NCI-H2196 (cell line): ENCODE results near the gene SYNGR4.
"Not testable (repeated sequence)": the region's sequence is repeated elsewhere in the genome, so short reads cannot be mapped to it uniquely, and the experiment has no call there.

ENCODE experiments used
- DNase-seq: peaks from one replicate; lab custom pipeline; 2025; ENCODE audit not compliant: unreplicated experiment; lab: John Stamatoyannopoulos, UW

The SYNGR4 gene, protein sequence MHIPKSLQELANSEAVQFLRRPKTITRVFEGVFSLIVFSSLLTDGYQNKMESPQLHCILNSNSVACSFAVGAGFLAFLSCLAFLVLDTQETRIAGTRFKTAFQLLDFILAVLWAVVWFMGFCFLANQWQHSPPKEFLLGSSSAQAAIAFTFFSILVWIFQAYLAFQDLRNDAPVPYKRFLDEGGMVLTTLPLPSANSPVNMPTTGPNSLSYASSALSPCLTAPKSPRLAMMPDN

DNA sequence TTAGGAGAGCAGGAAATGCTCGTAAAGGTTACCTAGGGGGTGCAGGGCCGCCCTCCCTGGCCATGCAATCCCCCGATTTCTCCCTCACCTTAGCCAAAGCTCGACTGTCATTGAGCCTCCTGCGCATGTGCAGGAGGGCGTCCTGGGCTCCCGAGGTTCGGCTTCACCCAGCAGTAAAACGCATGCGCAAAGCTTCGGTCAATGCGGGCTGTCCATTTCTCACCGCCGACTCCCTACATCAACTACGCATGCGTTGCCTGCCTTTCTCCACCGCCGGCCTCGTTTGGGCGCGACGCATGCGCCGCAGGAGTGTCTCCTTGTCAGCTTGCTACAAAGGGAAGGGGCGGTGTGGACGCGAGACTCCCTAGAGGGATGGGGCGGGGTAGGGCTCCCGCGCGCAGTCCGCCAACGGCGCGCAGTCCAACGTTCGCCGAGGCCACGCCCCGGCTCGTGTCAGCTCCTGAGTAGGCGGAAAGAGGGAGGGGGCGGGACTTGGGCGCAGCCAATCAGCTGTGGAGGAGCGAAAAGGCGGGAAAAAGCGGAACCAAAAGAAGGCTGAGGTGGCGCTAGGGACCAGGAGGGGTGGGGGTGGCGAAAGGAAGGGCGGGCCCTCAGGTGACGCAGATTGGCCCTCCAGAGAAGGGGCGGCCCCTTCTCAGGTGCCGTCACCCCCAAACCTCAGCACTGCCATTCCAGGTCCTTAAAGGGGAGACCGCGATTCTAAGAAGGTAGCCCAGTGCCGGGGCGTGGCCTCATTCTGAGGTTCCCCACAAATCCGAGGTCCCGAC, at the start of gene SYNGR4, which contains the start of gene TMEM143:
Gene SYNGR4 (plus strand): TSS at position 558 of the 788 bp plus-strand sequence. CDS start 1,476 bp downstream, outside the sequence.
Gene TMEM143 (minus strand): TSS at position 131 of the 788 bp plus-strand sequence. CDS start 20 bp downstream, at position 111.
- peak; percentile 100 for DNase-seq

DNA sequence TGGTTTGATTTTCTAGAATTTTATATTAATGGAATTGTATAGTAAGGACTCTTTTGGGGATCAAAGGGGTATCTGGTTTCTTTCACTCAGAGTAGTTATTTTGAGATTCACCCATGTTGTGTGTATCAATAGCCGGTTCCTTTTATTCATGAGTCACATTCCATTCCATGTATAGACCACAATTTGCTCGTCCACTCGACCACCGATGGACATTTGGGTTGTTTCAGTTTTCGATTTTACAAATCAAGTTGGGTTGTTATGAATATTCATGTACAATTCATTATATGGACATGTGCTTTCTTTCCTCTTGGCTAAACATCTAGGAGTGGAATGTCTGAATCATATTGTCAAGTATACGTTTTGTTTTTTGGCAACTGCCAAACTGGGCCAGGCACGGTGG, 48.5 kb upstream of the SYNGR4 start:
- no peak for DNase-seq

DNA sequence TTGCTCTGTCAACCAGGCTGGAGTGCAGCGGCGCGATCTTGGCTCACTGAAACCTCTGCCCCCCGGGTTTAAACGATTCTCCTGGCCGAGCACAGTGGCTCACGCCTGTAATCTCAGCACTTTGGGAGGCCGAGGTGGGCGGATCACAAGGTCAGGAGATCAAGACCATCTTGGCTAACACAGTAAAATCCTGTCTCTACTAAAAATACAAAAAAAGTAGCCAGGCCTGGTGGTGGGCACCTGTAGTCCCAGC, 46.5 kb upstream of the SYNGR4 start:
- DNase-seq = not testable (repeated sequence)

DNA sequence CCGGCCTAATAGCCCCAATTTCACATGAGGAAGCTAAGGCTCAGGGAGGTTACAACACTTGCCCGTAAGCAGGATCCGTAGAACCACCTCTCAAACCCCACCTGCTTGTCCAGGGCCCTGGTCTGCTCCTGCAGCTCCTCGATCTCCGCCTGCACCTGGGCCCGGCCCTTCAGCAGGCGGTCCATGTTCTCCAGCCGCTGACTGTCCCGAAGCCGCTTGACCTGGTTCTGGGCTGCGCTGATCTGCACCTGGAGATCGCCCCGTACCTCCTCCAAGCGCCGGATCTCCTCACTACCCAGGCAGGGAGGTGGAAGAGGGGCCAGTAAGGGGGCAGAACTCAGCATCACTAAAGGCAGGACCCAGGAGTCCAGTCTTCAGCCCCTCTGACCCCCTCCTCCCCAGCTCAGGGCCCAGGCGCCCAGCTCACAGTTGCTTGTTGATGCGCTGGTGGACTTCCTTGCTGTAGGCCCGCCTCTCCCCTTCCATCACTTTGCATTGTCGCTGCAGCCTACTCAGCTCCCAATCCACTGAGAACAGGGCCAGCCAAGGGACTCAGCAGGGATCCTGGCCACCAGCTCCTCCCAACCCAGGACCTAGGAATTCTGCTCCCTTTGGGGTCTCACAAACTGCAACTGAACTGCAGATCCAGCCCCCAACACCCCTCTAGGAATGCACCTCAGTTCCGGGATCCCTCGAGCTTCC, 45.7 kb upstream of the SYNGR4 start:
- no peak for DNase-seq

DNA sequence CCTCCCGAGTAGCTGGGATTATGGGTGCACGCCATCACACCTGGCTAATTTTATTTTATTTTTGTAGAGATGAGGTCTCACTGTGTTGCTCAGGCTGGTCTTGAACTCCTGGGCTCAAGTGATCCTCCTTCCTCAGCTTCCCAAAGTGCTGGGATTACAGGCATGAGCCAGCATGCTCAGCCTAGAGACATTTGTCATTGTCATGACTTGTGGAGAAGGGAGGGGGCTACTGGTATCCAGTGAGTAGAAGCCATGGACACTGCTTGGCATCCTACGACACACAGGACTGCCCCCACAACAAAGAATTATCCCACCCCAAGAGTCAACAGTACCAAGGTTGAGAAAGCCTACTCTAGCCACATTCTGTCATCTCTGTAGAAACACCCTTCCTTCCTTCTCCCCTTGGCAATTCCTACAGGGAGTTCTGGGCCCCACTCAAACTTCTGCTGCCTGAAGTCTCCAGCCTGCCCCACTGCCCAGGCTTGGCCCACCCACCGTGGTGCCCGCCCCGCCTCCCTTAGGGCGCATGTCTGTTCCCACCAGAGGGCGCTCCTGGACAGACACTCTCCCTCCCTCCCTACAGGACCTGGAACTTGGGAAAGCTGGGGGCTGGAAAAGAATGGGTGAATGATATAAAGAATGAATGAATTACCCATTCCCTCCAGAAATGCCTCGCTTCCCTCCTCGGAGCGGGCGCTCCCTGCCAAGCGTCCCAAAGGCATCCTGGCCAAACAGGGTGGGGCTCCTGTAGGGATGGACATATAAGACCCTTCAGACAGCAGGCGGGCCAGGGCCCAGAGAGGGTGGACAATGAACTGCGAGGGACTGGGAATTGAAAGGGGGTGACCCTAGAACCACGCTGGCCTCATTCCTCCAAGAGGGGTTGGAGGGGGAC, 44.3 kb upstream of the SYNGR4 start:
- DNase-seq = peak; percentile 88

DNA sequence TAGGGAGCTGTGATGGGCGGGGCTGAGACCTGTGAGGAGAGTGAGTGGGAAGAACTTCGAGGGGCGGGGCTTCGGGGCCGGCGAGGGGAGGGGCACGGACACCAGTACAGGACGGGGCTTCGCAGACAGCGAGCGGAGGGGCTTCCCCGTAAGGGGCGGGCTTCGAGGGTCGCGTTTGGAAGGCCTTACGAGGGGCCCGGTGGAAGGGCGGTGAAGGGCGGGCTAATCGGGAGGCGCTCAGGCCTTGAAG, 42.9 kb upstream of the SYNGR4 start:
- DNase-seq = peak; percentile 98

DNA sequence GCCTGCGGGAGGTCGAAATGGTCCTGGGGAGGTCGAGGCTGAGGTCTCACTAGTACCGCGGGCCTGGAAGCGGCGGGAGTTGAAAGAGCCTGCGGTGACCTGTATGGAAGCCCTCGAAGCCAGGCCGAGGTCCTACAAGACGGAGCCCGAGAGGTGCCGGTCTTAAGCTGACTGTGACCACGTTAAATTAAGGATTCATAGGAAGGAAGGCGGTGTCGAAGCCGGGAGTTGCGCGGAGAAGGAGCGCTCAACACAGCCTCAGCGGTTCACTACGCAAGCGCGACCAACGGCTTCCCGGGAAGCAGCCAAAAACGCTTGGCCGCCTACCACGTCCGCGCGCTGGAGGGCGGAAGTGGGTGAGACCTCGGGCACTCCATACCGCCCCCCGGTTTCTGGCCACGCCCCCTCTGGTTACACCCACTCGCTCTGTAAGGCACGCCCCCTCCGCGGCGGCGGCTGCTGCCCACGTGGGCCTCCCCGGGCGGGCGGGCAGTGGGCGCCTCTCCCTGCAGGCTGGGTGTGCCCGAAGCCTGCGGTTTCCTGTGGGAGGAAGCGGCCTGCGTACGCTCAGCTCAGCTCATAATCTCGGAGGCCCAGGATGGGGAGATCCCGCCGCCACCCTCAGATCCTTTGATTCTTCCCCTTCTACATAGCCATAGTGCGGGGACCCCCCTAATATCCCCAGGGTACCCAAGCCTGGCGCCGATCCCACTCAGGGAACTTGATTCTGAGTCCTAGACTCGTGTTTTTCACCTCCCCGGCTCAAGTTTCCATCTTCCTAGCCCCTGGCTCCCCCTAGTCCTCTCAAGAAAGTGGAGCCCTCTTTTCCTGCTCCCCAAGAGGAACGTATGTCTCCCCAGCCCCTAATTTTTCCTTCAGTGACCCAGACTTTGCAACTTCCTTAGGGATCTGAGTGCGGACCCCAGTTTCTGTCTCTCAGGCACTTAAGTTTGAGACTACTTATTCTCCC, 42.3 kb upstream of the SYNGR4 start:
- peak; percentile 98 for DNase-seq

DNA sequence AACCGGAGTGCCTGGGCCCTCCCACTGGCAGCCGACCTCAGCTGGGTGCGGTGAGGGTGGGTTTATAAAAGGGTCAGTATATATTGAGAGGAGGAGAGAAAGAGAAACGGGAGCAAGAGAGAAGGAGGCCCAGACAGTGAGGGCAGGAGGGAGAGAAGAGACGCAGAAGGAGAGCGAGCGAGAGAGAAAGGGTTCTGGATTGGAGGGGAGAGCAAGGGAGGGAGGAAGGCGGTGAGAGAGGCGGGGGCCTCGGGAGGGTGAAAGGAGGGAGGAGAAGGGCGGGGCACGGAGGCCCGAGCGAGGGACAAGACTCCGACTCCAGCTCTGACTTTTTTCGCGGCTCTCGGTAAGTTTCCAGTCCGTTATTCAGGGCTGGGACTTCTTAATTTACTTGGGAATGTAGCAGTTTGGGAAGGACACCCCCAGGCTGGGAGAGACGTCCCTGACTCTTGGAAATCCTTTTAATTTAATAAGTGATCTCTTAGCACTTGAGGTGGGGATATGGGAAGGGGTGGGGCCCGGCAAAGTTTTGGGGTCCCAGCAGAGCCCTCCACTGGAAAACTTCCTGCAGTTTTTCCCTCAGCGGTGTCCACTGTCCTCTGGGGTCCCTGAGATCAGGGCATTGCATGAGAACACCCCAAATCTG, 38.8 kb upstream of the SYNGR4 start, which contains the start of gene EMP3:
Gene EMP3 (plus strand): TSS at position 288 of the 646 bp plus-strand sequence. CDS start 1,293 bp downstream, outside the sequence.
- no peak for DNase-seq

DNA sequence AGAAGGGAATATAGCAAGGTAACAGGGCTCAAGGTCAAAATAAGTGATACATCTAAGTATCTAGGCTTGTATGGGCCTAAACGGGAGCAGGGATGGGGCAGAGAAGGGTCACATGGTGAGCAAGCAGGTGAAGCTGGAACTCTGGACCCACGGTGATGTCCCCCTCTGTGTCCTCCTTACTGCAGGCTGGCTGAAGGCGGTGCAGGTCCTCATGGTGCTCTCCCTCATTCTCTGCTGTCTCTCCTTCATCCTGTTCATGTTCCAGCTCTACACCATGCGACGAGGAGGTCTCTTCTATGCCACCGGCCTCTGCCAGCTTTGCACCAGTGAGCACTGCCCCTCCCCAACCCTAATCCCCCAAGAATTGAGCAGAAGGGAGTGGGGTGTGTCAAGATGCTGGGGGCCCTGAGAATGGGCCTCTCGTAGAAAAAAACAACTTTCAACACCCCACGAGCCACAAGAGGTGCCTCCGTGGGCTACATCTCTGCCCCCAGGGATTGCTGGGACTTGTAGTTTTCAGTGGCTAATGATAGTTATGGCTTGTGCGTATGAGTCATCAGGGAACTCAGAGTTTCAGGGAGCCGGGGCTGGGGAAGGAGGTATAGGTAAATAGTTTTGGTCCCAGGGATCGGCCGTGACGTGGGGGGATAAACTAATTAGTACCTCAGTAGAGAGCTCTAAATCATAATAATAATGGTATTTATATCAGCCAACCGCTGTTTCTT, 34.8 kb upstream of the SYNGR4 start:
- peak; percentile 21 for DNase-seq

DNA sequence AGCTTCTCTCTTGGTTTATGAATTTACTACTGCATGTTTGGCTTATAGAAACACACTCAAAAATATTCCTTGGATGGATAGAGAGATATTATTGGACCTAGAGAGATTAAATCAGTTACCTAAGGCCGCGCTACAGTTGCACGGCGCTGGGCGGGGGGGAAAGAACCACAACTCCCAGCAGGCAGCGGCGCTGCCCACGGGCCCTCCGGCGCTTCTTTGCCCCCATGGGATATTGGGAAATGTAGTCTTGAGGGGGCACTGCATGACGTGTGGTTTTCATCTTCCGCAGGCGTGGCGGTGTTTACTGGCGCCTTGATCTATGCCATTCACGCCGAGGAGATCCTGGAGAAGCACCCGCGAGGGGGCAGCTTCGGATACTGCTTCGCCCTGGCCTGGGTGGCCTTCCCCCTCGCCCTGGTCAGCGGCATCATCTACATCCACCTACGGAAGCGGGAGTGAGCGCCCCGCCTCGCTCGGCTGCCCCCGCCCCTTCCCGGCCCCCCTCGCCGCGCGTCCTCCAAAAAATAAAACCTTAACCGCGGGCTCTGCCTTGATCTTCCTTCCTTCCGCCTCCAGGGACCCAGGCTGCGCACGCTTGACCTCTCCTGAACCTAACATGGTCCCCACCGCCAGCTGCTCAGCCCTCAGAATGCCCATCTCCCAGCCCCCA, 34.0 kb upstream of the SYNGR4 start:
- peak; percentile 95 for DNase-seq

DNA sequence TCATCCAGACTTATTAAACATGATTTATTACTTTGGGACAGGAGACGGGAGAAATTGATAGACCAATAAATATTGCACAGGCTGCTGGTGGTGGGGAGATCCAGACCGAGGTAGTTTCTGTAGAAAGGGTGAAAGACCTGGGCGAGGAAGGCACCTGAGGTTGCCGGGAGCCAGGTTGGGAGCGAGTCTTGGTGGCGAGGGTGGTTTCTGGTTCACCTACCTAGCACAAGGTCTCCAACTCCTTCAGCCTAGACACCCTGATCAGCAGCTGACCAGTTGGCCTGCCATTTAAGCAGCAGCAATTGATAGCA, 31.9 kb upstream of the SYNGR4 start:
- no peak for DNase-seq

DNA sequence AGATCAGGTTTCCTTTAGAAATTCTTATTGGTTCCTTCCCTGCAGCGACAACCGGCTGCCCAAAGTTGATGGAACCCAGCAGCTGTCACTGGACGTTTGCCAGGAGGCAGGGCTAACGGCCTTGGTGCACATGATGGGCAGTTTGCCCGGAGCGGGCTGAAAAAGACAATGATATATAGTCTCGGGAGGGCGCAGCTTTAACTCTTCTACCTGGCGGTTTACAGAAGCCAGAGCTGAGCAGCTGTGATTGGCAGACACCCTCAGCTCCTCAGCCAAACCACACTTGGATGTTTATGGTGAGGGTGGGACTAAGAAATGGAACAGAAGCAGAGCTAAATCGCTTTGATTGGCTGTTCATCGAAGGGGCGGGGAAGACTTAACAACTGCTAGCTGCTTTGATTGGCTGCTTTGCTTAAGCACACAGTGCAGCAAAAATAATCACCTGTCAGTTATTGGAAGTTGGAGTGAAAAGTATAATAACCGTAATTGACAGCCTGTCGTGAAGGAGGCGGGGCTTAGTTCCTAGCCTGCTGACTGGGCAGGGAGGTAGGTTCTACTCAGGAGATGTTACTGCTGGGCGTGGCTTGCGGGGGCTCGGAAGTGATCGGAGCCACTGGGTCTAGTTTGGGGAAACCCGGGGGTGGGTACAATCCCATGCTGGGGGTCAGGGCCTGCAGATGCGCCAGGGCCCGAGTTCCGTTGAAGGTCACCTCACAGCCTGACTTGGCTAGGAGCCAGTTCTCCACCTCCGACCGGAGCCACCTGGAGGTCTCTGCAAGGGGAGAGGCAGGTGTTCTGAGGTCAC, 31.3 kb upstream of the SYNGR4 start:
- peak; percentile 100 for DNase-seq

DNA sequence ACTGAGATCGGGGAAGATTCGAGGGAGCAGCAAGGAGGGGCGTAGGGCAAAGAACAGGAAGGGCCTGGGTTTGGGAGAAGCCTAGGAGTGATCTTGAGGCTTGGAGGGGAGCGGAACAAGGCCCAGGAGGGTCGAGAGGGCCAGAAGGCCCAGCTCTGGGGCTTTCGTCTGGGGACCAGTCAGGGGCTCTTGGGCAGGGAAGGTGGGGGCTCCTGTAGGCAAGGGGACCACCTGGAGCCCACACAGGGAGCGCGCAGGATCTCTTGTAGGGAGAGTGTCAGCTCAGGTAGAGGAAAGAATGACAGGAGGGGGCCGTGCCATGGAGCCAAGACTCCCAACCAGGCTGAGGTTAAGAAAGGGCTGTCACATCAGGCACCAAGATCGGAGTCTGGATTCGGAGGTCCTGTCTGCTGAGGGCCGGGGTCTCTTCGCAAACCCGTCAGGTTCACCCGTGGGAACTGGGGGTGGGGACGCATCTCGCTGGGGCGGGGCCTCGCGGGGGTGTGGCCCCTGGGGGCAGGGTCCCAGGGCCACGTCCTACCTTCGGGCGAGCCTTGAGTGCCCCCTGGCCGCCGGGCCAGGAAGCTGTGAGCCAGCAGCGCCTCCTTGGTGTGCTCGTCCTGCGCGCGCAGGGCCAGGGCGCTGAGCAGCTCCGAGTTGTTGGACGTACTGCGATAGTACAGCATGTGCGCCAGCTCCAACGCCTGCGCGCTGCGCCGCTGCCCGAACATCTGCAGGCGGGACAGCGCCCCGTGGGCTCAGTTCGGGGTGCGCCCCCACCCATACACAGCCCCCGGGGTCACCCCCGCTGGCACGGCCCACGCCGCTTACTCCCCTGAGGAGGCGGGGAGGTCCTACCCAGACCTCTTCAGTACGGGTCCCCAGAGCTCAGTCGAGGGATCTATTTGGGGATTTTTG, 30.4 kb upstream of the SYNGR4 start:
- peak; percentile 97 for DNase-seq

DNA sequence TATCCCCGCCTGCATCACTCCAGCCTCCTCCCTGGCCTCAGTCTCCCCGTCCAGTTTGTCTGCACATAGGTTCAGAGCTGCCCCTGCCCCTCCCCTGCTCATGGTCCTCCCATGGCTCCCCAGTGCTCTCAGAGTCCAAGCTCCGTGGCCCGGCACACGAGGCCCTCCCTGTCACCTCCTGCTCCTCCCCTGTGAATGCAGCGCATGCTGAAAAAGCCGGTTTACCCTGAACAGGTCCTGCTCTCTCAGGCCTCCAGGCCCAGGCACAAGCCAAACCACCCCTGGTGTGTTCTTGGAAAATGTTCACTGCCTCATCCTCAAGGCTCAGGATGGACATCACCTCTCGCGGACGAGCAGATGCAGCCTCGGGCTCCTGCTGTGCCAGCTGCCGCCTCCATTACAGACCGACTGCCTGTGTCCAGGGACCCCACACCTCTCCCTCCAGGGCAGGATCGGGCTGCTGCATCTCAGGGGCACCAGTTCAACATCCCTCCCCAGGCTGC, 25.9 kb upstream of the SYNGR4 start:
- no peak for DNase-seq

DNA sequence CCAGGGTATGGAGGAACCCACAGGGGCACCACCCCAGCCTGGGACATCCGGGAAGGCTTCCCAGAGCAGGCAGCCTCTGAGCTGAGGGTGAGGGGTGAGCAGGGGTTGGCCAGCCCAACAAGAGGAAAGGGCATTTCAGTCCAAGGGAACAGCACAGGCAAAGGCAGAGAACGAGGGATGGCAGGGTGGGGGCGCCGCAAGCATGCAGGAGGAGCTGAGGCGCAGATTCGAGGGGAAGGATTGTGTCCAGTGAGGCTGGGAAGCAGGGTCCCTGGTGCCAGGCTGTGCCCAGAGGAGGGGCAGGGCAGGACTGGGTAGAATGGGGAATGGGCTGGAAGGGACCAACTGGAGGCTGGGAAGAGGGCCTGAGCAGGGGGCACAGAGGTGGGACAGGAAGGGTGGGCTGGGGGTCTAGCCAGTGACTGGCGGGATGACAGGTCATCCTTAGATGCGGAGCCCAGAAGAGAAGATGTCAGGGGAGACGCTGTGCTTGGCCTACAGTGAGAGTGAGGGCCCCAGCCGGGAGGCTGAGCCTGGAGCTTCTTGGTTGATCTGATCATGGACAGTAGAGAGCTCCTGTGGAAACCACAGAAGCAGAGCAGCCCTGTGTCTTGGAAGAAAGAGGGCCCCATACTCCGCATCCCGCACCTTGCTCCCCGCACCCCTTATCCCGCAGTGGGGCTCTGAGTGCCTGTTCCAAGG, 25.2 kb upstream of the SYNGR4 start:
- no peak for DNase-seq

DNA sequence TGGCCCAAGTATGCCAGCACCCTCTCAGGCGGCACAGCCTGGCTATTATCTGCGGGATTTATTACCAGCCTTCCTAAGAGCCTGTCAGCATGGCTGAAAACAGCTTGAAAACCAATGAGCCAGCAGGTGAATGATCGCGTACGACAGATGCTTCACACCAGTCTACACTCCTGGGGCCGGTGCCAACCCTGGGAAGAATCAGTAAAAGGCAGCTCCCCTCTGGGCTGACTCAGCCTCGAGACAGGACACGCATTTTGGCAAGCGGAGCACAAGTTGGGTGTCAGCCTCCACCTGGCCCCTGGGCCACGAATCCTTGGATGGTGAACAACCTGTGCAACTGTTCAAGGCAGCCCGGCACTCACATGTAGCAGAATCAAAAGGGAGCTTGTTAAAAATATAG, 23.2 kb upstream of the SYNGR4 start:
- DNase-seq = peak; percentile 85
